Peyer's patch (tissue), 4 donors: ENCODE data around the gene BCL2L14.
A peak's percentile ranks its signal among the peaks of the same experiment; 100 is the strongest.

Source experiments
- CTCF ChIP-seq, 6 experiments: fragments of 450-650 bp in 4 of 6; fragments of 200-600 bp in 2 of 6; sonication (generic) in 1 of 6; IDR thresholded peaks; one replicate each; pipeline ENCODE4 v1.5.1; 2017 to 2019; ENCODE audit warnings: antibody characterized with exemption in 6 of 6, mild to moderate bottlenecking in 3 of 6, moderate library complexity in 1 of 6
- POLR2A ChIP-seq, 2 donors: fragments of 450-650 bp; IDR thresholded peaks; one replicate each; pipeline ENCODE4 v1.5.1; 2017; ENCODE audit warnings: antibody characterized with exemption in 2 of 2, mild to moderate bottlenecking in 2 of 2, moderate library complexity in 2 of 2

DNA sequence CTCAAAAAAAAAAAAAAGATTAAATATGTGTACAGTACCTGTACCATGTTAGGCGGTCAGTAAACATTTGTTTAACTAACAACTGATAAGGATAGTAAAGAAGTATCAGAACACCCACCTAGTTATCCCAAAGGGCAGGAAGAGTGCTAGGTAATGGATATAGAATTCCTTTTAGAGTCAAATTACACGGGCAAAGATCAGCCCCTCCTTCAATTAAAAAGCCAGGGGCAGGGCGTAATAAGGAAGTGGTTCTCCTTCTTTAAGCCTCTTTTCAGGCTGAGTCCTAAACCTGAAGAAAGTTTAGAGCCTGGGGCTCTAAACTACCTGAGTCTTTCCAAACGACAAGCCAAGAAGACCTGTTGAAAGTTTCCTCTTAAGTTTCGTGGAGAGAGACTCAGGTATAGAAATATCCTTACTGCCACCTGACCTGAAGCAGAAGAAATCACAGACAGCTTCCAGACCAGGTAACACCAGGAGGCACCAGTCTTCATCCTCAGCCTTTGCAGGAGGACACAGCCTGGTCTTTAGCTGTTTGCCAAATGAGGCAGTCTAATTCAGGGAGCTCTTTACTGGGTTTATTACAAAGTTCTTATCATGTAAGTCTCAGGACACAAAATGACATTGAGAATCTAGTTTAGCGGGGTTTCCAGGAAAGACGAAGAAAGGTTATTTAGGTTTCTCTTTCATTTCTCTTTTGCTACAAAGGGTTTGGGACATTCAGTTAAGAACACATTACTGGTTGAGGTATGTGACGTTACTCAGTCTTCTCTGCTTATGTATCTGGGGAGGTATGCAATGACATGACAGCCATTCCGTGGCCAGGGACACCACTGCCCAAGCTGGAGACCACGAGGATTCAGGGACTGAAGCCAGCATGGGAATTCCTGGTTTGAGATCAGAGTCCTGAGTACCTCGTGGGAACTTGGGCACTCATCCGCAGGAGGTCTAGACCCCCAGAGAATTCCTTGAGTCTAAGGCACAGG, at the start of gene BCL2L14:
- TF ChIP-seq CTCF (IDR thresholded peaks at IDR 0.05) = peak in 3 of 6 experiments; percentile 20 to 26 (median 24)
- peak in 1 of 2 donors; percentile 52 for TF ChIP-seq POLR2A (IDR thresholded peaks at IDR 0.05)
